NCI-H748 treated with DMSO at 0.1 percent for 48 hours (cell line): Measurements from ENCODE around the gene FZR1.
"Not testable (repeated sequence)": the region's sequence is repeated elsewhere in the genome, so short reads cannot be mapped to it uniquely, and the experiment has no call there.

Experiments used
- DNase-seq: peaks from one replicate; lab custom pipeline; 2025; lab: John Stamatoyannopoulos, UW

Gene FZR1

DNA sequence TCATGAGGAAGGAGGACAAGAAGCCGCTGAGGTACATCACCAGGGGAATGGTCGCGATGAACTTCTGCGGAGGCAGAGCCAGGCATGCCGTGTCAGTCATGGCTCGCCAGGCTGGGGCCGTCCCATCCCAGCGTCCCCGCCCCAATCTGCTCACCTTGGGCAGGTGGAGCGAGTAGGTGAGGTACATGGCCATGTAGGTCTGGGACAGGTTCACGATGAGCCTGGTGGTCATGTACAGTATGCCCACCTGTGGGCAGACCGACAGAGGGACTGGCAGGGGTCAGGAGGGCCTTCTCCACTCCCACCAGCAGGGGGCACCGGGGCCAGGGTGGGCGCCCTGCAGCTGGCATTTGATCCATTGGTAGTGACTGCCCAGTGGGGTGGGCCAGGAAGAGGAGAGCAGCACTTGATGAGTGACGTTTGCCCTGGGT lies 41.2 kb downstream of the FZR1 start:
- DNase-seq = no peak

- no peak for DNase-seq
Measured at GRCh38 chr19:3547767-3548282, 41.7 kb downstream of the FZR1 start.

DNA sequence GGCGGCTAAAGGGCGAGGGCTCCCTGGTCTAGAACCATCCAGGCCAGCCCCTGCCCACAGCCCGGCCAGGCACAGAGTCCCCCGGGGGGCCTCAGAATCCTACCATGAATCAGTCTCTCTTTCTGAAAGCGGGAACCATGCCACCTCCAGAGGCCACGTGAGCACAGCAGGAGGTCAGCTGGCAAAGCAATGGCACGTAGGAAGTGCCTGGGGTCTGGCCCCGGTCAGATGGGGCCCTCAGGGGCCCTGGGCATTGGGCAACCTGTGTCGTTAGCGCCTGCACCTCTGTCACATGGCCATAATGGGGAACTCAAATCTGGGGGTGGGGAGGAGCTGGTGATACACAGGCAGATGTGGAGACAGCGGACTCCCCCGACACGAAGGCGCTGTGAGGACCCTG lies 42.5 kb downstream of the FZR1 start:
- no peak for DNase-seq

- no peak for DNase-seq
Measured at GRCh38 chr19:3549816-3550215, 43.7 kb downstream of the FZR1 start.

- no peak for DNase-seq
Measured at GRCh38 chr19:3550947-3551791, 45.1 kb downstream of the FZR1 start.

DNA sequence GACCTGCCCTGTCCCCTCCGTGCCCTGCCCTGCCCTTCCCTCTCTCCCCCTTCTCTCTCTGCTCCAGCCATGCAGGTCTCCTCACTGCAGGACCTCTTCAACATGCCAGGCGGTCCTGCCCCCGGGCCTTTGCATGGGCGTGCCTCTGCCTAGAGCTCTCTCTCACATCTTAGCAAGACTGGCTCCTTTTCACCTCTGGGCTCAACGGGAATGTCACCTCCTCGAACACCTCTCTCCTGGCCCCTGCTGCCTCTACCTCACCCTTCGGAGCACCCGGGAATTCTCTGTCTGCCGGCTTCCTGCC lies 45.6 kb downstream of the FZR1 start:
- no peak for DNase-seq

- no peak for DNase-seq
Measured at GRCh38 chr19:3554254-3555083, 48.4 kb downstream of the FZR1 start.

- DNase-seq = no peak
Measured at GRCh38 chr19:3555653-3556422, 49.7 kb downstream of the FZR1 start.

GRCh38 chr19:3556423-3556977 lies 50.4 kb downstream of the FZR1 start:
- DNase-seq = no peak

- no peak for DNase-seq
Measured at GRCh38 chr19:3556978-3557460, 50.9 kb downstream of the FZR1 start.

GRCh38 chr19:3557461-3558248 lies 51.5 kb downstream of the FZR1 start, which contains the start of gene MFSD12:
Gene MFSD12, minus strand, starts transcription at chr19:3557586. Its CDS starts 183 bp downstream, at chr19:3557403.
- peak; percentile 59 for DNase-seq

DNA sequence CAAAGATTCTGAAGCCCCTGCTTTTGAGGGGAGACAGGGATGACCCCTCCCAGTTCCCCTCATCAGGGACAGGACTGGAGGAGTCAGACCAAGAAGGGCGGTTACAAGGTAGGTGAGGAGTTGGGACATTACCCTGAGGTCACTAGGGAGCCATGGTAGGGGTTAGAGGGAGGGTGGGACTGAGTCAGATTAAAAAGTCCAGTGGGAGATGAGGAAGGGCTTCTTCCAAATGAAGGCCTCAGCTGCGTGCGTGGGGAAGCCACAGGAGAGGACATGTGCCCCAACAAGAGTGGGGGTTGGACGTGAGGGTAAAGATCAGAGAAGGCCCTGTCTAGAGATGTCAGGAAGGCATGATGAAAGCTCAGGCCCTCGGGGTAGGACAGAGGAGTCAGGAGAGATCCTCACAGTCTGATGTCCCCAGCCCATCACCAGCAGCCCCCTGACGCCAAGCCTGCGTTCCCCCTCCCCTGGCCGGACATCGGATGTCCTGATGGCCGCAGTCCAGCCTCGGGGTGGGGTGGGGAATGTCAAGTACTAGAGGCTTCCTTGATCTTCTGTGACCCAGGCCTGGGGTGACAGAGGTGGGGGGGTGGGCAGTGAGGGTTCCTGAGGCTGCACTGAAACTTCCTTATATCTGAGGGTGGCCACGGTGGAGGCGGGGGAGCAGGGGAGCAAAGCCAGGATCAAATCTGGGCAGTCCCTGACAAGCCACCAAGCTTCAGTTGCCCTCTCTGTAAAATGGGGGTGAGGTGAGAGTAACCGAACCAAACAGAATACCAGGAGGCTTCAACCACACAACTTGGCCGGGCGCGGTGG lies 57.8 kb downstream of the FZR1 start:
- no peak for DNase-seq

- no peak for DNase-seq
Measured at GRCh38 chr19:3565139-3565538, 59.0 kb downstream of the FZR1 start.

GRCh38 chr19:3570042-3570441 lies 63.9 kb downstream of the FZR1 start:
- DNase-seq = not testable (repeated sequence)

GRCh38 chr19:3570606-3571011 lies 64.5 kb downstream of the FZR1 start:
- no peak for DNase-seq

- DNase-seq = peak; percentile 87
Measured at GRCh38 chr19:3572132-3572854, 66.2 kb downstream of the FZR1 start.

GRCh38 chr19:3572855-3573161 lies 66.7 kb downstream of the FZR1 start, which contains the start of gene HMG20B:
Gene HMG20B, plus strand, starts transcription at chr19:3572944. Its CDS starts 366 bp downstream, at chr19:3573310.
- DNase-seq = no peak

DNA sequence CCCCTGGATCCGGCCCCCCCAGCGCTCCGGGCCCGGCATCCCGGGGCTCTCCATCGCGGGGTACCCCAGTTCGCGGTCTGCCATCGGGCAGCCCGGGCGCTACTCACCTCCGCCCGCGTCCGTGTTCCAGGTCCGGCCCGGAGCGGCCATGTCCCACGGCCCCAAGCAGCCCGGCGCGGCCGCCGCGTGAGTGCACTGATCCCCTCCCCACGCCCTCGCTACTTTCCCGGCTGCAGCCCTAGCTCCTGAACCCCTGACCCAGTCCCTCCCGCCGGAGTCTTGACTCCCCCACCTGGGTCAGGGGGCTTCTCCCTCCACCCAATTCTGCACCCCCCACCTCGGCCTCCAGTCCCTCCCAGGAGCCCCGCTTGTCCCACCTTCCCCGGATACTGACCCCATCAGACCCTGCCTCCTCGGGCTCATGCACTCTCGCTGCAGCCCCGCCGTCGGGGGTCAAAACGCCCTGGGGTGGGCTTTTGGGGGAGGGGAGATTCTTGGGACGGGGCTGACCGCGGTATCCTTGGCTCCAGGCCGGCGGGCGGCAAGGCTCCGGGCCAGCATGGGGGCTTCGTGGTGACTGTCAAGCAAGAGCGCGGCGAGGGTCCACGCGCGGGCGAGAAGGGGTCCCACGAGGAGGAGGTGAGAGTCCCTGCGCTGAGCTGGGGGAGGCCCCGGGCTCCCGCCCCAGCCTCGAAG lies 67.2 kb downstream of the FZR1 start:
- no peak for DNase-seq
